Muscle layer of colon (tissue), 2 donors: ENCODE results near the gene NPBWR2.

ENCODE experiments used
- H3K27ac ChIP-seq: one replicate; pipeline ENCODE4 v1.7.0; 2013; ENCODE audit warnings: low read depth, mild to moderate bottlenecking, low read length, moderate library complexity
- H3K27me3 ChIP-seq, 2 donors: one replicate each; pipeline ENCODE4 v1.7.0; 2013; ENCODE audit warnings: low read length in 2 of 2, mild to moderate bottlenecking in 2 of 2; ENCODE audit not compliant: insufficient read depth in 2 of 2, control insufficient read depth in 1 of 2
- H3K36me3 ChIP-seq: one replicate; pipeline ENCODE4 v1.7.0; 2013; ENCODE audit warnings: mild to moderate bottlenecking, low read length; ENCODE audit not compliant: insufficient read depth
- H3K4me1 ChIP-seq: one replicate; pipeline ENCODE4 v1.7.0; 2013; ENCODE audit warnings: mild to moderate bottlenecking, low read length; ENCODE audit not compliant: insufficient read depth
- H3K4me3 ChIP-seq, 2 donors: one replicate each; pipeline ENCODE4 v1.7.0; 2013; ENCODE audit warnings: low read length in 2 of 2, low read depth in 1 of 2, mild to moderate bottlenecking in 1 of 2, moderate library complexity in 1 of 2
- H3K9ac ChIP-seq: one replicate; pipeline ENCODE4 v1.7.0; 2013; ENCODE audit warnings: low read length
- H3K9me3 ChIP-seq: one replicate; pipeline ENCODE4 v1.7.0; 2013; ENCODE audit warnings: mild to moderate bottlenecking, low read length
- donor health status: abdominal sarcoma.
- donor health status: Adenocarcinoma of cecum.

Gene NPBWR2, protein sequence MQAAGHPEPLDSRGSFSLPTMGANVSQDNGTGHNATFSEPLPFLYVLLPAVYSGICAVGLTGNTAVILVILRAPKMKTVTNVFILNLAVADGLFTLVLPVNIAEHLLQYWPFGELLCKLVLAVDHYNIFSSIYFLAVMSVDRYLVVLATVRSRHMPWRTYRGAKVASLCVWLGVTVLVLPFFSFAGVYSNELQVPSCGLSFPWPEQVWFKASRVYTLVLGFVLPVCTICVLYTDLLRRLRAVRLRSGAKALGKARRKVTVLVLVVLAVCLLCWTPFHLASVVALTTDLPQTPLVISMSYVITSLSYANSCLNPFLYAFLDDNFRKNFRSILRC

DNA sequence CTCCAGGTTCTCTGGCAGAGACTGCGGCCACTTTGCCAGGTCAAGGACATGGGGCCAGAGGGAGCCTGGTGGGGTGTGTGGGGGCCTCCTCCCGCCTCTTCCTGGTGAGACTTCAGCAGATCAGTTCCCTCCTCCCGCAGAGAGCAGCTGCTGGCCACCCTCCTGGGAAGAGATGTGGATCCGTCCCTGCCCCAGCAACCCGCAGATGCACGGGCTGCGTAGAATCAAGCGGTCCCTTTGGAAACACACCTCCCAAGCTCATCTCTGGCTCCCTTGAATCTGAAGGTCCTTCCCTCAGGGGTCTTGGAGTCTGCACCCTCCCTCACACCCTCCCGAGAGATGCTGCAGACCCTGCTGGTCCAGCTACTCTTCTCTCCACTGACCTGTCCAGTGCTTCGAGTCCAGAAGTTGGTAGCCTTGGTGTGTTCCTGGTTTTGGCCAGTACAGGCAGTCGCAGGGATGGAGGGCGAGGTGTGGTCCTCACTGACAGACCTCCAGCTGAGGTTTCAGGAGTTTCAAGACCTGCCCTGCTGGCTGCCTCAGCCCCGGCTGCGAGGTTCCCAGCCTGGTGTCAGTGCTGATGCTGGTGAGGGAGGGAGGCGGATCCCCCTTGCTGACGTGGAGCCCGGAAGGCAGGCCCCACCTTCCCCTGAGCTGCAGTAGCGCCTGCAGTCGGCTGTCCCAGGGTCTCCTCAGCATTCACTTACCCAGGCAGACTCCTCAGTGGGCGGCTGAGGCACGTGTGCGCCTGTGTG lies at the start of gene NPBWR2:
TSS of gene NPBWR2 (minus strand) at position 585 of the 755 bp plus-strand sequence. CDS start 734 bp downstream, outside the sequence.
- H3K9ac ChIP-seq, result no peak within 1 kb of the TSS
- no peak within 1 kb of the TSS for H3K27ac ChIP-seq
- H3K9me3 ChIP-seq, result no peaks in the 10 kb centered on the region
- H3K4me3 ChIP-seq, result no peak within 1 kb of the TSS
- no peaks in the 10 kb centered on the region for H3K36me3 ChIP-seq
- no peaks in the 10 kb centered on the region for H3K4me1 ChIP-seq
- peaks cover 0 to 32% of the 10 kb centered on the region in 2 donors for H3K27me3 ChIP-seq

DNA sequence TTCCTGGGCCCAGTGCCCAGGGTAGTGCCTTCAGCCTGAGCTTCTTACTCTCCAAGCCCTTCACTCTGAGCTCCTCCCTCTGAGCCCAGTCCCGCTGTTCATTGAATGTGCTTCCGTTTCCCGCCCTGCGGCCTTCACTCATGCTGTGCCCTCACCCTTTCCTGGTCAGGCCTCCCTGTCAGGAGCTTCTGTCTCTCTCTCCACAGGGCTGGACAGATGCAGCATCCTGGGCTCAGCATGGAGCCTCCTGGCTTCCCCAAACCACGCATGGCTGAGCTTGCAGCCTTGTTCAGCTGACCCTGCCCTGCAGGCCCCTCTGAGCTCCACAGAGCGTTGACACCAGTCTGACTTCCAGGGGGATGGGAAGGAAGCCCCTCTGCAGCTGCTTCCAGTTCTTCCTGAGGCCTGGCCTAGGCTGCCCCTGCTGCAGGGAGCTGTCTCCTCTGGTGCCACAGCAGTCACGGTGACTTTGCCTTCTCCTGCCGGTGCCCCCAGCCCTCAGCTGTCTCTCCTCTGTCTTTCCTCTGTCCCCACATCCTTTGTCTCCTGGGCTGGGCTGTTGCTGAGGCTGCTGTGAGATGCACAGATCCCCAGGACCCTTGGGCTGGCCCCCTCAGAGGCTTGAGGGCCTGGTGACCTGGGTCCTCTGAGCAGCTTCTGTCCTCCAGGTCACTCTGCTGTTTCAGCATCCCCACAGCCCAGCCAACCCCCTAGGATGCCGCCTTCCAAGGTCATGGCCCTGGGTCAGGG lies 48.9 kb upstream of the NPBWR2 start:
- Histone ChIP-seq H3K9ac (no peak overlapping the region), H3K36me3 (no peaks in the 10 kb centered on the region), H3K27me3 (peaks cover 8 to 33% of the 10 kb centered on the region in 2 donors), H3K4me1 (no peaks in the 10 kb centered on the region), H3K27ac (no peak overlapping the region), H3K4me3 (no peak overlapping the region), H3K9me3 (no peaks in the 10 kb centered on the region)

DNA sequence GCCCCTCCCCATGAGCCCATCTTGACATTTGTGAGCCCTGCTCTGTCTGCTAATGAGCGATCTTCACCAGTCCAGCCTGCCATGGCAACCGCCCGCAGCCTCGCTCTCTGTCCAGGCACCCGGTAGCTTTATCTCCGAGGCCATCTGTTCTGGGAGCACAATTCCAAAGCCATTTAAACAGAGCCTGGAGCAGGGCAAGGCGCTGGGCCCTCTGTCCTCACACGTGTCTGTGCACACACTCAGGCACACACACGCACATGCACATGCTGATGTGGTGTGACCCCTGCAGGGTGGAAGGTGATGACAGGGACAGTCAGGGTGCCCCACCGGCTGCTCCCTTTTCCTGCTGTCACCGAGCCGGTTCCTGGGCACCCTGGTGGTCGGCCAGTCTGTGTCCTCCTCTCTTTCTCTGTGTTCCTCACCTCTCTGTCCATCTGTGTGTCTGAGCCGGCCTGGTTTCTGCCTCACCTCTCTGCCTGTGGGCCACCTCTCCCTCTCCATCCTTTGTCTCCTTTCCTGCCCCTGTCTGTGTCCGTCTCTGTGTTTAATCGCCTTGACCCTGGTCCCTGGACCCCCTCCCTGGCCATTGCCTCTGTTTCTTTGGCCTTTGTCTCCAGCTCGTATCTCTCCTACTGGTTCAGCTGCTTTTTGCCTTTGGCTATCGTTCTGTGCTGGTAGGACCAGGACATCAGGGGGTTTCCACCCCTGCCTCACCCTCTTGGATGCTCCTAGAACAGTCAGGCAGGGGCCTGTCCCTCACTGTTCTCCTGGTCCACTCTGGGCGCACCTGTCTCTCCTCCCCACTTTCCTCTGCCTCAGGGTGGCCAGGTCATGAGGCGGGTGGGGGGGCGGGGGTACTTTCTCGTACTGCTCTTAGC lies 48.1 kb upstream of the NPBWR2 start:
- Histone ChIP-seq H3K27ac (no peak overlapping the region), H3K9me3 (no peaks in the 10 kb centered on the region), H3K4me1 (no peaks in the 10 kb centered on the region), H3K36me3 (no peaks in the 10 kb centered on the region), H3K4me3 (no peak overlapping the region), H3K9ac (no peak overlapping the region), H3K27me3 (peaks cover 8 to 26% of the 10 kb centered on the region in 2 donors)

DNA sequence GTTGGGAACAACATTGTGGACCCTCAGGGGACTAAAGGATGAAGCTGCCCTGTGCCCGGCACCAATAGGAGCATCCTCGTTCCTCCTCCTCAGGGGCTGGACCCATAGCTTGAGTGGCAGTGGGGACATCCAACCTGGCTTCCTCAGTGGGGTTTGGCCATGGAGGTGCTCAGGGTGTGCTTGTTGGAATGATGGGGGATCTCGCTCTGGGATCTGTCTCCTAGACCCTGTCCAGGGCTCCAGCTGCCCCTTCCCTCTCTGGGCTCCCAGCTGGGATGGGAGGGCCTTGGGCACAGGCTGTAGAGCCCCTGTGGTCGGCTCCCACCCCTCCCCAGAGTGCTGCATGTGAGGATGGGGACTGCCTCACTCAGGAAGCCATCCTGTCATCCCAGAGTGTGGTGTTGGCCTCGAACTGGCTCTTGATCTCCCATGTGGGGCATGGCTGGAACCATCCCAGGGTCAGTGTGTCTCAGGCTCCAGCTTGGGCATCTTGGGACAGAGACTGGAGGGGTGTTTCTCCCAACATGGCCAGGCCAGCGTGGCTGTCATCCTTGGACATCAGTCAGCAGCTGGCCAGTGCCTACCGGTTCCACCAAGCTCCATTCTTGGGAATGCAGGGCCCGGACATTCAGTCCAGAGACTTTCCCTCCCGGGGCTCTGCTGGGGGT lies 47.4 kb upstream of the NPBWR2 start:
- no peaks in the 10 kb centered on the region for H3K4me1 ChIP-seq
- H3K27me3 ChIP-seq, result peaks cover 4 to 19% of the 10 kb centered on the region in 2 donors
- H3K9ac ChIP-seq, result no peak overlapping the region
- no peak overlapping the region for H3K27ac ChIP-seq
- H3K36me3 ChIP-seq, result no peaks in the 10 kb centered on the region
- H3K9me3 ChIP-seq, result no peaks in the 10 kb centered on the region
- no peak overlapping the region for H3K4me3 ChIP-seq

DNA sequence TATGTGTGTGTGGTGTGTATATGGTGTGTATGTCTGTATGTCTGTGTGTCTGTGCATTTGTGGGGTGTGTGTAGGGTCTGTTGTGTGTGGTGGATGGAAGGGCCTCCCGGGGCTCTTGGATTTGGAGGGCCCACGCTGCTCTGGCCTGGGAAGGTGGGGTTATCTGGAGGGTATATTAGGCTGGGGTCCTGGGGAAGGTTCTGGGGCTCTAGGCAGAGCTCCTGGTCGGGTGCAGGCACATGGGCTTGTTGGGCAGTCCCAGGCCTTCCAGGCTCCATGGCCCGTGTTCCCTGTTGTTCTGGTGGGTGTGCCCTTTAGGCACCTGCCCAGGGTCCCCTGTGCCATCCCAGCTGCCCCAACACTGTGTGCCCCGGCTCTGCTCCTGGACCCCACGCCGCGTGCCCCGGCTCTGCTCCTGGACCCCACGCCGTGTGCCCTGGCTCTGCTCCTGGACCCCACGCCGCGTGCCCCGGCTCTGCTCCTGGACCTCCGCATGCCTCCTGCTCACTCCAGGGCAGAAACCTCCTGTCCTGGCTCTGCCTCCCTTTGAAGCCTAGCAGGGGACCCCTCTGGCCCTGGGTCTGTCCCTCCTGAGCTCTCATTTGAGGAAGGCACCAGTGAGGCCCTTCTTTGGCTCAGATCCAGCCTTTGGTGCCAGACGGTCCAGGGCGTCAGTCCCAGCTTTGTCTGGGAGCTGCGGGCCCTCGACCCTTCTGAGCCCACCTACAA lies 46.7 kb upstream of the NPBWR2 start:
- Histone ChIP-seq H3K4me3 (no peak overlapping the region), H3K27me3 (peaks cover 3 to 12% of the 10 kb centered on the region in 2 donors), H3K36me3 (no peaks in the 10 kb centered on the region), H3K27ac (no peak overlapping the region), H3K9ac (no peak overlapping the region), H3K9me3 (no peaks in the 10 kb centered on the region), H3K4me1 (no peaks in the 10 kb centered on the region)

DNA sequence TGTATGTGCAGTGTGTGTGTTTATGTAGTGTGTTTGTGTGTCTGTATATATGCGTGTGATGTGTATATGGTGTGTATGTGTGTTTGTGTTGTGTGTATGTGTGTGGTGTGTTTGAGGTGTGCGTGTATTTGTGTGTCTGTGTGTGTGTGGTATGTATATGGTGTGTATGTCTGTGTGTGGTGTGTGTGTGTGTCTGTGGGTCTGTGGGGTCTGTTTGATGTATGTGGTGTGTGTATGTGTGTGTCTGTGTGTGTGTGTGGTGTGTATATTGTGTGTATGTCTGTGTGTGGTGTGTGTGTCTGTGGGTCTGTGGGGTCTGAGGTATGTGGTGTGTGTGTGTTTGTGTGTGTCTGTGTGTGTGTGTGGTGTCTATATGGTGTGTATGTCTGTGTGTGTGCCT lies 46.0 kb upstream of the NPBWR2 start:
- Histone ChIP-seq H3K4me3 (no peak overlapping the region), H3K27me3 (peaks cover 0 to 11% of the 10 kb centered on the region in 2 donors), H3K27ac (no peak overlapping the region), H3K9me3 (no peaks in the 10 kb centered on the region), H3K36me3 (no peaks in the 10 kb centered on the region), H3K4me1 (no peaks in the 10 kb centered on the region), H3K9ac (no peak overlapping the region)

DNA sequence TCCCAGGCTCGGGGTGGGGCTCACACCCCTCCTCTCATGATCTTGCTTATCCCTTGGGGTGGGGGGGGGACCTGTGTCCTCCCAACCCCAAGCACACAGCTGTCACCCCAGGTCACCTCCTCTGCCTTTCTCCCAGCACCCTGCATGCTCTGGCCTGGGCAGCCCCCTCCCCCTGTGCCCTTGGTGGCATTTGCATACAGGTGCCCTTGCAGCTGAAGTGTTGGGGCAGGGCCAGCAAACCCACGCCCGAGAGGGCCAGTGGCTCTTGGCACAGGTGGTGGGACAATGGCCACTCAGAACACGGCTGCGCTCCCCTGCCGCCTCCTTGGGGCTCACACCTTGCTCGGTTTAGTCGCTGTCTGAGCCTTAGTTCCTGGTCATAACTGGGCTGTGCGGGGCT lies 45.5 kb upstream of the NPBWR2 start:
- Histone ChIP-seq H3K27me3 (peaks cover 0 to 7% of the 10 kb centered on the region in 2 donors), H3K9ac (no peak overlapping the region), H3K9me3 (no peaks in the 10 kb centered on the region), H3K27ac (no peak overlapping the region), H3K36me3 (no peaks in the 10 kb centered on the region), H3K4me3 (no peak overlapping the region), H3K4me1 (no peaks in the 10 kb centered on the region)

DNA sequence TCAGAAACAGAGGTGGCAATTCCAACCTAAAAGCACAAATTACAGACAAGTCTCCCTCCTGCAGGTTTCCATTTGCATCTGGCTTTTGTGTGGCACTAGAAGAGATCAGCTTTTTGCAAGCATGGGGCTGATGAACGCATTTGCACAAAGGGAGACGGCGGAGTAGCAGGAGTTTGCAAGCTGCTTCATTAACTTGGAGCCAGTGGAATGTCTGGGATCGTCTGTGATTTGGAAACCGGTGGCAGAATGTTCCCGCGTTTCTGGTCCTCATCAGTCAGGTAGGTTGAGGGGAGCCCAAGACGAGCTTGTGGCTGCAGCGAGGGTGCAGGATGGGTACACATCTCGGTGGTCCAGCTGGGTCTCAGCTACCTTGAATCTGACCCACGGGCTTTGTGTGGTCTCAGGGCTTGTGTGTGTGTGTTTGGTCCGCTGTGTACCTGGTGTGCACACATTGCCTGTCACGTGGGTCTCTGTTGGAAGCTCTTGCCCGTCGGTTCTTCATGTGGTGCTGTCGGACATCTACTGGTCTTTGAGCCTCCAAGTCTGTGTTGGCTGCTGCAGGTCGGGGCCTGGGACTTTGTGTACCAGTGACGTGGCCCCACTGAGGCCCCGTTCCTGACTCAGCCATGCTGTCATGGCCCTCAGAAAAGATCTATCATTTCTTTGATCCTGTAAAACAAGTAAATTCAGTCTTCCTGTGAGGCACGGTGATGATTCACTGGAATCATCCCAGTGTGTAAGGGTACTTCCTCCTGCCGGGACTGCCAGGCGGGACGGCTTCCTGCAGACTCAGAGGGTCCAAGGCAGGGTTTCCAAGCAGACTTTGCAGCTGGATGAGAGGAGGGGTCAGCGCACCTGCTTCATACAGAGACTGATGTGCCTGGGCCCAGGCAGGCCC lies 44.5 kb upstream of the NPBWR2 start:
- Histone ChIP-seq H3K9me3 (no peaks in the 10 kb centered on the region), H3K27me3 (peaks cover 0 to 8% of the 10 kb centered on the region in 2 donors), H3K4me3 (no peak overlapping the region), H3K4me1 (no peaks in the 10 kb centered on the region), H3K9ac (no peak overlapping the region), H3K36me3 (no peaks in the 10 kb centered on the region), H3K27ac (no peak overlapping the region)

DNA sequence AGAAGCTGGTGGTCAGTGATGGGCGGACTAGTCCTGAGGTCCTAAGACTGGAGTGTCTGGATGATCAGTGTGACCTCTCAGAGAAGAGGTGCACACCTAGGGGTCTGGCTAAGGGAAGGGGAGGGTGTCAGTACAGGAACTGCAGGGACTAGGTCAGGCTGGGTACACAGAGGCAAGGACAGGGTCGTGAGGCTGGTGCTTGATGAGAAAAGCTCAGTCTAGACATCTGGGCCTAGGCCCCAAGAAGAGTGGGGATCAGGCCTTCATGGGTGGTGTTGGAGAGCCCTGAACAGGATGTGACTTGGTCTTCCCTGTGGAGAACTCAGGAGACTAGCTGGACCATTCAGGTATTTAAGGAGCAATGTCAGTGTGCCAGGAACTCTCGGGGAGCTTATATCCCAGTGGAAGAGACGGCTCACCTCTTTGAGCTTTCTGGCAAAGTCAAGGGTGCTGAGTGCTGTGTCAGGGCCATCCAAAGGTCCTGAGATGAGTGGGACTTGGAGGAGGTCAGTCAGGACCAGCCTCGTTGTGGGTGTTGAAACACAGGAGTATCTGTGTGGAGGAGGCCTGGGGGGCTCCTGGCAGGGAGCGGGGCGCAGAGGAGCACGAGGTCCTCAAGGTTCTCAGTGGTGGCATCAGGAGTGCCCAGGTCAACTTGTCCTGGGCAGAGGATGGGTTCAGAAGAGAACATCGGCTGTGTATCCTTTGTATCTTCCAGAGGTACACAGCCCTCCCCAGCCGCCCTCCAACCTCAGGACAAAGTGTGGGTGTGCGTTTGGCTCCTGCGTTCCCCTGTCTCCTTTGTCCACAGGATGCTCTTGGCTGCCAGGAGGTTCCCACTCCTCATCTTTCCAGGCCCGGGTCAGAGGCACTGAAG lies 43.6 kb upstream of the NPBWR2 start:
- Histone ChIP-seq H3K27ac (no peak overlapping the region), H3K36me3 (no peaks in the 10 kb centered on the region), H3K9ac (no peak overlapping the region), H3K27me3 (peaks cover 0 to 7% of the 10 kb centered on the region in 2 donors), H3K4me3 (no peak overlapping the region), H3K4me1 (no peaks in the 10 kb centered on the region), H3K9me3 (no peaks in the 10 kb centered on the region)
